HEK293 (cell line): ENCODE results near the gene DNAJC27.

ENCODE experiments used
- BCL11A ChIP-seq: fragments of 450-650 bp; formaldehyde crosslinking; IDR thresholded peaks from 2 replicates; pipeline ENCODE4 v1.5.1; 2016; ENCODE audit warnings: low read depth, missing biosample characterization, missing genetic modification characterization
- CTCF ChIP-seq: fragments of 450-650 bp; formaldehyde crosslinking; IDR thresholded peaks from 2 replicates; pipeline ENCODE4 v1.5.1; 2016; ENCODE audit warnings: missing biosample characterization, missing genetic modification characterization
- KLF16 ChIP-seq: fragments of 450-650 bp; formaldehyde crosslinking; IDR thresholded peaks from 2 replicates; pipeline ENCODE4 v1.5.1; 2017; ENCODE audit warnings: missing biosample characterization, missing genetic modification characterization
- MZF1 ChIP-seq: fragments of 450-650 bp; formaldehyde crosslinking; IDR thresholded peaks from 2 replicates; pipeline ENCODE4 v1.5.1; 2017; ENCODE audit warnings: missing biosample characterization, missing genetic modification characterization, borderline replicate concordance
- PRDM4 ChIP-seq: fragments of 450-650 bp; formaldehyde crosslinking; IDR thresholded peaks from 2 replicates; pipeline ENCODE4 v1.5.1; 2017; ENCODE audit warnings: missing biosample characterization, missing genetic modification characterization
- SP2 ChIP-seq: fragments of 450-650 bp; formaldehyde crosslinking; IDR thresholded peaks from 2 replicates; pipeline ENCODE4 v1.5.1; 2016; ENCODE audit warnings: missing biosample characterization, missing genetic modification characterization
- ZFP3 ChIP-seq: fragments of 450-650 bp; formaldehyde crosslinking; IDR thresholded peaks from 2 replicates; pipeline ENCODE4 v1.5.1; 2016; ENCODE audit warnings: low read depth, missing biosample characterization, missing genetic modification characterization
- ZNF16 ChIP-seq: fragments of 450-650 bp; formaldehyde crosslinking; IDR thresholded peaks from 2 replicates; pipeline ENCODE4 v1.5.1; 2016; ENCODE audit warnings: low read depth, missing biosample characterization, missing genetic modification characterization
- ZNF664 ChIP-seq: fragments of 450-650 bp; formaldehyde crosslinking; IDR thresholded peaks from 2 replicates; pipeline ENCODE4 v1.5.1; 2016; ENCODE audit warnings: missing biosample characterization, missing genetic modification characterization
- ZNF843 ChIP-seq: fragments of 450-650 bp; formaldehyde crosslinking; IDR thresholded peaks from 2 replicates; pipeline ENCODE4 v1.5.1; 2016; ENCODE audit warnings: missing biosample characterization, missing genetic modification characterization

- TF ChIP-seq ZNF664 (no peak), KLF16 (tag by site-specific recombination) (no peak), BCL11A (tag by site-specific recombination) (no peak), ZNF16 (tag by site-specific recombination) (no peak), MZF1 (tag by site-specific recombination) (no peak), CTCF (tag by site-specific recombination) (no peak), SP2 (tag by site-specific recombination) (no peak), PRDM4 (tag by site-specific recombination) (no peak), ZNF843 (tag by site-specific recombination) (no peak), ZFP3 (no peak)
Measured at GRCh38 chr2:24970483-24971285, 1.1 kb downstream of the DNAJC27 start.
